NCI-H446 treated with DMSO at 0.1 percent for 48 hours (cell line): ENCODE measurements around the gene IVL.

Source experiments
- DNase-seq: peaks from one replicate; lab custom pipeline; 2025; lab: John Stamatoyannopoulos, UW

IVL gene

GRCh38 chr1:152907686-152908601 is at the start of gene IVL:
IVL (plus strand) TSS chr1:152908546; CDS start chr1:152909798, 1,252 bp downstream.
- no peak for DNase-seq

GRCh38 chr1:152859696-152860095 is 48.6 kb upstream of the IVL start, which contains the start of gene LCE7A:
LCE7A (plus strand) TSS chr1:152859996; CDS start chr1:152860698, 702 bp downstream.
- DNase-seq = no peak

GRCh38 chr1:152860129-152860528 is 48.2 kb upstream of the IVL start:
- DNase-seq = no peak

GRCh38 chr1:152861374-152861773 is 47.0 kb upstream of the IVL start:
- DNase-seq = no peak

- no peak for DNase-seq
Measured at GRCh38 chr1:152864443-152864842, 43.9 kb upstream of the IVL start.

- no peak for DNase-seq
Measured at GRCh38 chr1:152866321-152866720, 42.0 kb upstream of the IVL start.

GRCh38 chr1:152869808-152870419 is 38.4 kb upstream of the IVL start:
- peak; percentile 11 for DNase-seq

GRCh38 chr1:152870831-152871730 is 37.3 kb upstream of the IVL start:
- no peak for DNase-seq

GRCh38 chr1:152871731-152872126 is 36.6 kb upstream of the IVL start:
- DNase-seq = no peak

GRCh38 chr1:152873495-152873894 is 34.9 kb upstream of the IVL start:
- DNase-seq = no peak

GRCh38 chr1:152876827-152877226 is 31.5 kb upstream of the IVL start:
- DNase-seq = no peak

- DNase-seq = no peak
Measured at GRCh38 chr1:152878042-152878441, 30.3 kb upstream of the IVL start, which contains the start of gene SMCP. SMCP (plus strand) TSS chr1:152878322; CDS start chr1:152884423, 6,101 bp downstream.

- DNase-seq = no peak
Measured at GRCh38 chr1:152879559-152880198, 28.7 kb upstream of the IVL start.

GRCh38 chr1:152880316-152880715 is 28.0 kb upstream of the IVL start:
- DNase-seq = no peak

GRCh38 chr1:152880907-152881306 is 27.4 kb upstream of the IVL start:
- DNase-seq = no peak

- no peak for DNase-seq
Measured at GRCh38 chr1:152884085-152884484, 24.3 kb upstream of the IVL start.

GRCh38 chr1:152884506-152884905 is 23.8 kb upstream of the IVL start:
- DNase-seq = no peak

GRCh38 chr1:152884966-152885624 is 23.3 kb upstream of the IVL start:
- DNase-seq = no peak

GRCh38 chr1:152886085-152886484 is 22.3 kb upstream of the IVL start:
- DNase-seq = no peak

GRCh38 chr1:152886758-152887409 is 21.5 kb upstream of the IVL start:
- no peak for DNase-seq

- DNase-seq = no peak
Measured at GRCh38 chr1:152888126-152888525, 20.2 kb upstream of the IVL start.
